ENCODE data around the gene PRM1. TPM values are rescaled to one million over a fixed set of nuclear protein-coding genes. Genes with fewer than 3 reads are reported as not detected.
A peak's percentile ranks its signal among the peaks of the same experiment; 100 is the strongest.

PRM1 gene
- total and polyA plus RNA-seq, 2 of the 13 experiments (the other 11 are each of a cell fraction or from before 2014, with no cell fraction given), result not detected

GRCh38 chr16:11254913-11255736 is 26.0 kb downstream of the PRM1 start (continued):
- TF ChIP-seq ZNF574 (CRISPR knock-in tag; IDR thresholded peaks at IDR 0.05), result no peak
- 0 out of 2 replicates have a peak, but pooled peaks have one; percentile 52 for TF ChIP-seq SMYD3 (CRISPR knock-in tag; IDR thresholded peaks at IDR 0.05)
- peak; percentile 60; the same call in 1 of the 2 replicates for TF ChIP-seq ZMYM2 (CRISPR knock-in tag; IDR thresholded peaks at IDR 0.05)
- TF ChIP-seq FOXK1 (CRISPR knock-in tag; IDR thresholded peaks at IDR 0.05; ENCODE audit: borderline replicate concordance, low read depth), result peak; percentile 19; the same call in 1 of the 2 replicates
- TF ChIP-seq CC2D1A (CRISPR knock-in tag; IDR thresholded peaks at IDR 0.05), result 0 out of 2 replicates have a peak, but pooled peaks have one; percentile 23
- no peak for TF ChIP-seq TEAD2 (CRISPR knock-in tag; IDR thresholded peaks at IDR 0.05)
- 0 out of 2 replicates have a peak, but pooled peaks have one; percentile 40 for TF ChIP-seq NRL (CRISPR knock-in tag; IDR thresholded peaks at IDR 0.05; ENCODE audit: borderline replicate concordance)
- TF ChIP-seq ZNF264 (CRISPR knock-in tag; IDR thresholded peaks at IDR 0.05), result no peak
- TF ChIP-seq MIXL1 (CRISPR knock-in tag; IDR thresholded peaks at IDR 0.05), result peak; percentile 9; the same call in 1 of the 2 replicates
- TF ChIP-seq ISL2 (CRISPR knock-in tag; IDR thresholded peaks at IDR 0.05), result peak; percentile 32; the same call in 1 of the 2 replicates
- peak; percentile 99 for TF ChIP-seq ZNF629 (CRISPR knock-in tag; conservative IDR thresholded peaks at IDR 0.05)
- TF ChIP-seq KDM1A (CRISPR knock-in tag; IDR thresholded peaks at IDR 0.05), result peak; percentile 57; the same call in 1 of the 2 replicates
- no peak for TF ChIP-seq ZNF263 (CRISPR knock-in tag; IDR thresholded peaks at IDR 0.05)
- TF ChIP-seq TAF1 (CRISPR knock-in tag; IDR thresholded peaks at IDR 0.05), result no peak; the same call in 1 of the 2 replicates
- no peak for TF ChIP-seq ZNF639 (CRISPR knock-in tag; conservative IDR thresholded peaks at IDR 0.05)
- TF ChIP-seq RXRA (CRISPR knock-in tag; IDR thresholded peaks at IDR 0.05), result peak; percentile 29; the same call in 1 of the 2 replicates
- TF ChIP-seq ZNF570 (CRISPR knock-in tag; IDR thresholded peaks at IDR 0.05; ENCODE audit: borderline replicate concordance), result no peak
- TF ChIP-seq MXD3 (CRISPR knock-in tag; IDR thresholded peaks at IDR 0.05), result 0 out of 2 replicates have a peak, but pooled peaks have one; percentile 18
- TF ChIP-seq FOXC1 (CRISPR knock-in tag; IDR thresholded peaks at IDR 0.05; ENCODE audit: borderline replicate concordance), result no peak
- 0 out of 2 replicates have a peak, but pooled peaks have one; percentile 3 for TF ChIP-seq ZNF564 (CRISPR knock-in tag; IDR thresholded peaks at IDR 0.05)
- TF ChIP-seq ZNF281 (CRISPR knock-in tag; IDR thresholded peaks at IDR 0.05; ENCODE audit: borderline replicate concordance), result no peak
- TF ChIP-seq PTBP1 (IDR thresholded peaks at IDR 0.05; ENCODE audit: low read depth, low read length, poor library complexity, severe bottlenecking), result no peak
- TF ChIP-seq ZMYM3 (CRISPR knock-in tag; IDR thresholded peaks at IDR 0.05), result 0 out of 2 replicates have a peak, but pooled peaks have one; percentile 58
